AG09309 (cell line): Measurements from ENCODE around the gene SLC38A3.
A peak's percentile ranks its signal among the peaks of the same experiment; 100 is the strongest.

Experiments used
- DNase-seq: peaks from one replicate; pipeline ENCODE4 v3.0.0-alpha.2; 2010; ENCODE audit warnings: low read depth
- H3K4me3 ChIP-seq: 2 replicates; pipeline ENCODE4 v1.5.1; 2011; ENCODE audit warnings: mild to moderate bottlenecking, low read depth, low read length, moderate library complexity; ENCODE audit not compliant: control insufficient read depth
- CTCF ChIP-seq: IDR thresholded peaks from 2 replicates; pipeline ENCODE4 v1.5.1; 2011; ENCODE audit warnings: mild to moderate bottlenecking, low read depth, low read length, inconsistent platforms; ENCODE audit not compliant: insufficient read depth, control insufficient read depth; ENCODE audit errors: missing control alignments

Gene SLC38A3

GRCh38 chr3:50230104-50230793 is 25.2 kb downstream of the SLC38A3 start:
- TF ChIP-seq CTCF: no peak
- H3K4me3 ChIP-seq: no peak overlapping the region
- no peak for DNase-seq

- no peak for TF ChIP-seq CTCF
- no peak for DNase-seq
These were observed 25.7 kb downstream of the SLC38A3 start for GRCh38 chr3:50230794-50231125.

GRCh38 chr3:50231581-50231980 is 26.5 kb downstream of the SLC38A3 start:
- no peak overlapping the region for H3K4me3 ChIP-seq
- no peak for TF ChIP-seq CTCF
- no peak for DNase-seq

More at GRCh38 chr3:50230794-50231125, 25.7 kb downstream of the SLC38A3 start:
- H3K4me3 ChIP-seq: no peak overlapping the region

GRCh38 chr3:50232303-50232702 is 27.2 kb downstream of the SLC38A3 start:
- DNase-seq: no peak
- no peak overlapping the region for H3K4me3 ChIP-seq
- no peak for TF ChIP-seq CTCF

- DNase-seq: no peak
- TF ChIP-seq CTCF: no peak
- no peak overlapping the region for H3K4me3 ChIP-seq
These were observed 28.1 kb downstream of the SLC38A3 start for GRCh38 chr3:50233176-50233575.

GRCh38 chr3:50235716-50236483 is 30.8 kb downstream of the SLC38A3 start, which contains the start of gene GNAI2:
Gene GNAI2 (plus strand): TSS chr3:50236204. CDS start chr3:50236336, 132 bp downstream.
- no peak for TF ChIP-seq CTCF
- DNase-seq: peak; percentile 89
- peak within 1 kb of the TSS; percentile 93 for H3K4me3 ChIP-seq
